Activated naive CD4-positive, alpha-beta T cell treated with anti-CD3 and anti-CD28 coated beads for 36 hours (primary cell): Measurements from ENCODE around the gene LYPLAL1. TPM values are rescaled to one million over a fixed set of nuclear protein-coding genes. Genes with fewer than 3 reads are reported as not detected.

Experiments
- CTCF ChIA-PET: fragments of 350-600 bp; sonication (Branson Sonifier 250); formaldehyde crosslinking; loops from one replicate; lab custom pipeline; 2021; ENCODE audit warnings: antibody characterized with exemption; lab: Charles Lee
- DNase-seq: peaks from one replicate; pipeline ENCODE4 v3.0.0-alpha.2; 2020
- H3K27ac Mint-ChIP-seq: one replicate; pipeline ENCODE4 v1.8.0; 2021; ENCODE audit warnings: mild to moderate bottlenecking, mixed read lengths
- H3K27me3 Mint-ChIP-seq: one replicate; pipeline ENCODE4 v1.8.0; 2021; ENCODE audit warnings: low read depth, mixed read lengths
- H3K36me3 Mint-ChIP-seq: one replicate; pipeline ENCODE4 v1.8.0; 2021; ENCODE audit warnings: low read depth, mixed read lengths
- H3K4me1 Mint-ChIP-seq: one replicate; pipeline ENCODE4 v1.8.0; 2021; ENCODE audit warnings: low read depth, mixed read lengths
- H3K4me3 Mint-ChIP-seq: one replicate; pipeline ENCODE4 v1.8.0; 2021; ENCODE audit warnings: mild to moderate bottlenecking, moderate library complexity, mixed read lengths
- H3K9me3 Mint-ChIP-seq: one replicate; pipeline ENCODE4 v1.8.0; 2021; ENCODE audit warnings: mixed read lengths
- intact Hi-C: fragments of 100-400 bp; cut with micrococcal nuclease; formaldehyde crosslinking; loops from one replicate; pipeline ENCODE4 v1.15.1; 2023
- total RNA-seq, 2 experiments: library from RNA; stranded (reverse); gene quantifications; one replicate each; pipeline ENCODE4 v1.2.3, GENCODE V29; 2021

The LYPLAL1 gene
- total RNA-seq, 2 experiments from 2014 or later = 19.9 to 21.8 TPM

DNA sequence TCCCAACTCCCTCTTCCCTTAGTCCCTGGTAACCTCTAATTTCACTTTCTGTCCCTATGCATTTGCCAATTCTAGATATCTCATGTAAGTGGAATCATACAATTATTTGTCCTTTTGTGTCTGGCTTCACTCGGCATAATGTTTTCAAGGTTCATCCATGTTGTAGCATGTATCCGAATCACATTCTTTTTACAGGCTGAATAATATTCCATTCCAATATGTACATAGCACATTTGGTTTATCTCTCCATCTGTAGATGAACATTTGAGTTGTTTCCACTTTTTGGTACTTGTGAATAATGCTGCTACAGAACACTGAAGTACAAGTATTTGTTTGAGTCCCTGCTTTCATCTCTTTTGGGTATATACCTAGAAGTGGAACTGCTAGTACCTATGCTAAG lies 857 bp upstream of the LYPLAL1 start:
- Mint-ChIP-seq H3K4me3 (peak overlapping the region; percentile 99), H3K36me3 (peaks cover 13% of the 10 kb centered on the region), H3K9me3 (no peaks in the 10 kb centered on the region), H3K27me3 (no peaks in the 10 kb centered on the region), H3K4me1 (peaks cover 47% of the 10 kb centered on the region), H3K27ac (no peak overlapping the region)
- CTCF ChIA-PET = no interaction called here
- DNase-seq = no peak
- intact Hi-C loops = loop anchor here (1.0 to 10.0 kb wide), 6 partner anchors 106 to 1548 kb away; partner anchors contain the start of genes BPNT1 and EPRS1

DNA sequence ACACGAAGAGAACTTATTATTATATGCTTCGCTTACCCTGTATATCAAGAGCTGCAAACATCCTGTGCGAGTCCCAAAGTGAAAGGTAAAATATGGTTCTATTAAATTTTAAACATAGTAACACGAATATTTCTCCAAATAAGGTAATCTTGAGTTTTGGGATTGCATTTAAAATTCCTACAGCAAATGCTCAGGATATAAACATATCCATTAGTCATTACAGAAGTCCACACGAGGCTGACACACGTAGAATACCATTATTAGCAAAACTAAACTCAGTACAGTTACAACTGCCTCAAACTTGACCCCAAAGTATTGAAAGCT lies 282 bp upstream of the LYPLAL1 start:
- H3K9me3 Mint-ChIP-seq = no peaks in the 10 kb centered on the region
- no peaks in the 10 kb centered on the region for H3K27me3 Mint-ChIP-seq
- DNase-seq = no peak
- intact Hi-C loops = loop anchor here (1.0 to 10.0 kb wide), 6 partner anchors 106 to 1549 kb away; partner anchors contain the start of genes BPNT1 and EPRS1
- peak overlapping the region; percentile 99 for H3K4me3 Mint-ChIP-seq
- peak overlapping the region; percentile 96 for H3K27ac Mint-ChIP-seq
- peaks cover 48% of the 10 kb centered on the region for H3K4me1 Mint-ChIP-seq
- CTCF ChIA-PET = interaction anchor here (1.6 kb wide), 2 partner anchors 14 to 15 kb away, joined by 3 to 6 read pairs; no protein-coding TSS in a partner anchor
- peaks cover 14% of the 10 kb centered on the region for H3K36me3 Mint-ChIP-seq

DNA sequence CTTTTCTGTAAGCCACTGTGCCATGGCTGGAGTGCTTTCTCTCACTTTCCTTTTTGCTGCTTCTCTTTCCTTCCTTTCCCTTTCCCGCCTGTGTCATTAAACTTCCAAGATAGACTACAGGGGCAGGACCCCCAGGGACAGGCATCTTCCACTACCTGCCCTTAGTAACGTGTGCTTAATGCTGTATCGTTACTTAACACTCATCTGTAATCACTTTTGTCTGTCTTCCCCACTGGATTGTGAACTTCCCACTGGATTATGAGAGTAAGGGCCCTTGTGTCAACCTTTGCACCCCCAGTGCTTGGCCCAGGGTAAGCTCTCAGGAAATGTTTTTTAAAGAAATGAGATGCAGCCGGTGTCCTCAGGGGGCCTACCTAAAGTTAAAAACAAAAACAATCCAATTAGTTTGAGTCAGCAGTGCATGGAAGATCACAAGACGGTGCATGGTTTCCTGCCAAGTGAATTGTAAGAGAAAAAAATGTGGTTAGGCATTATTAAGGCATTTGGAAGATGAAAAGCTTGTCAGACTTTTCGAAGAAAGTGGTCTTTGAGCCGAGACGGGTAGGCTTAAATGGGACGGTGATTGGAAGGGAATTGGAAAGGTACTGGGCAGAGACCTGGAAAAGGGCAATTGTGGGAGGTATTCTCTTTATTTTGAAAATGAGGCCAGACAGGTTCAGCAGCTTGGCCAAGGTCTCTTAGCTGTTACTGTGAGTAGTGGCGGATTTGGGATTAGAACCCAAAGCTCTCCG lies 958 bp downstream of the LYPLAL1 start:
- DNase-seq = peak; percentile 65
- H3K27me3 Mint-ChIP-seq = no peaks in the 10 kb centered on the region
- H3K27ac Mint-ChIP-seq = peak overlapping the region; percentile 96
- peaks cover 18% of the 10 kb centered on the region for H3K36me3 Mint-ChIP-seq
- peak overlapping the region; percentile 99 for H3K4me3 Mint-ChIP-seq
- H3K4me1 Mint-ChIP-seq = peaks cover 48% of the 10 kb centered on the region
- no peaks in the 10 kb centered on the region for H3K9me3 Mint-ChIP-seq
- CTCF ChIA-PET = interaction anchor here (1.1 to 1.6 kb wide), 3 partner anchors 13 to 17 kb away, joined by 3 to 6 read pairs (median 4); no protein-coding TSS in a partner anchor
- intact Hi-C loops = loop anchor here (1.0 to 10.0 kb wide), 8 partner anchors 15 to 1550 kb away; partner anchors contain the start of genes EPRS1, RAB3GAP2, RRP15 and TGFB2

DNA sequence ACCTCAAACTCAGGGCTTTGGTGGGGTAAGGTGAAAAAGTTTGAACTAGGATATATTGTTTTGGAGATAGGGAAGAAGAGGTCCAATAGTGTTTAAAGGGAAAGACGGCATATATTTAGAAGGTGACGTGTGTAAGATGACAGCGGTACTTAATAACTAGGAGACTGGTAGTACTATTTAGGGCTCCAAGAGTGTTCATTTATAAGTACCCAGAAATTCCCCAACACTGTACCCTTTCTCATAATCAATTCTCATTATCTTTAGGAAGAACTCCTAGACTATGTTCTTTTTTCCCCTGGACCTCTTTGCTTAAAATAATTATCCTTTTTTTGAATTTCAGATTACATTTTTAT lies 1.5 kb downstream of the LYPLAL1 start:
- Mint-ChIP-seq H3K9me3 (no peaks in the 10 kb centered on the region), H3K4me3 (peak overlapping the region; percentile 99), H3K27me3 (no peaks in the 10 kb centered on the region), H3K27ac (no peak overlapping the region), H3K4me1 (peaks cover 48% of the 10 kb centered on the region), H3K36me3 (peaks cover 22% of the 10 kb centered on the region)
- CTCF ChIA-PET = interaction anchor here (1.1 to 1.6 kb wide), 2 partner anchors 13 to 16 kb away, joined by 4 to 6 read pairs; no protein-coding TSS in a partner anchor
- intact Hi-C loops = loop anchor here (2.0 to 10.0 kb wide), 4 partner anchors 800 to 1550 kb away; partner anchors contain the start of genes RAB3GAP2 and TGFB2
- no peak for DNase-seq

DNA sequence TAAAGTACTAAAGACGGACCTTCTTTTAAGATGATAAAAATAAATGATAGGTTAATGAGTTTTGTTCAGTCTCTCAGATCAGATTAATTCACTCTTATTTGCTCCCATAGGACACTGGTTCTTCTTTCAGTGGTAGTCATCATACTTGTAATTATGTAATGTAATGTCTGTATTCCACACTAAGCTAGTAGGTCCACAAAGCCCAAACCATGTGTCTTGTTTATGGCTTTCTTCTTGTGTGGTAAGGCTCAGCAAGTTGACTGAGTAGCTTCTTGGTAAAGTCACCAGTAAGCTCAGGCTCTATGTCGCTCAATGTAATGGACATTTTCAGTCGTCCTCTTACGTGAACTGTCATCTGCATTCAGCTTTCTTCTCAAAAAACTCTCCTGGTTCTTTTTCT lies 2.5 kb downstream of the LYPLAL1 start:
- Mint-ChIP-seq H3K4me3 (no peak overlapping the region), H3K27me3 (no peaks in the 10 kb centered on the region), H3K4me1 (peaks cover 44% of the 10 kb centered on the region), H3K27ac (no peak overlapping the region), H3K36me3 (peaks cover 24% of the 10 kb centered on the region), H3K9me3 (no peaks in the 10 kb centered on the region)
- DNase-seq = no peak
- intact Hi-C loops = loop anchor here (10.0 kb wide), 2 partner anchors 801 to 1551 kb away; no protein-coding TSS in a partner anchor
- CTCF ChIA-PET = interaction anchor here (1.0 to 2.2 kb wide), 3 partner anchors 11 to 26 kb away, joined by 3 to 10 read pairs (median 3); no protein-coding TSS in a partner anchor

DNA sequence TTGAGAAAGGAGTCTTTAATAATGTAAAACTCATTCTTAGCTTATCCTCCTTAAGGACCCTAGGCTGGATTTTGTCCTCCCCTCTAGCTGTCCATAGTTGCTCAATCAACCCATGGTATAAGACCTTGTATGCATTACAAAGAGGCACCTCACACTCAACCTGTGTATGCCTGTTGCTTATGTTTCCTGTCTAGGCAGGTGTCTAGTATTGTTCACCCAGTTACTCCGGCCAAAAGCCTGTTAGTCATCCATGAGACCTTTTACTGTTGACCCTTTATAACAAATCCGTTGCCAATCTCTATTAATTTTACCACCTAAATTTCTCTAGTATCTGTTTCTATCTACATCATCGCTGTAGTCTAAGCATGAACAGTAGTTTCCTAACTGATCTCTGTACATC lies 3.7 kb downstream of the LYPLAL1 start:
- Mint-ChIP-seq H3K4me3 (no peak overlapping the region), H3K36me3 (peaks cover 32% of the 10 kb centered on the region), H3K27ac (no peak overlapping the region), H3K4me1 (peaks cover 42% of the 10 kb centered on the region), H3K9me3 (no peaks in the 10 kb centered on the region), H3K27me3 (no peaks in the 10 kb centered on the region)
- intact Hi-C loops = loop anchor here (10.0 kb wide), 2 partner anchors 803 to 1553 kb away; no protein-coding TSS in a partner anchor
- CTCF ChIA-PET = interaction anchor here (2.2 kb wide), 1 partner anchor 11 kb away, joined by 10 read pairs; no protein-coding TSS in a partner anchor
- DNase-seq = no peak

- Mint-ChIP-seq H3K27me3 (no peaks in the 10 kb centered on the region), H3K27ac (no peak overlapping the region), H3K4me3 (no peak overlapping the region), H3K9me3 (no peaks in the 10 kb centered on the region), H3K4me1 (peaks cover 43% of the 10 kb centered on the region), H3K36me3 (peaks cover 36% of the 10 kb centered on the region)
- DNase-seq = no peak
- intact Hi-C loops = loop anchor here (10.0 kb wide), 2 partner anchors 803 to 1553 kb away; no protein-coding TSS in a partner anchor
- CTCF ChIA-PET = no interaction called here
These were observed 4.3 kb downstream of the LYPLAL1 start for GRCh38 chr1:219177940-219178339.

DNA sequence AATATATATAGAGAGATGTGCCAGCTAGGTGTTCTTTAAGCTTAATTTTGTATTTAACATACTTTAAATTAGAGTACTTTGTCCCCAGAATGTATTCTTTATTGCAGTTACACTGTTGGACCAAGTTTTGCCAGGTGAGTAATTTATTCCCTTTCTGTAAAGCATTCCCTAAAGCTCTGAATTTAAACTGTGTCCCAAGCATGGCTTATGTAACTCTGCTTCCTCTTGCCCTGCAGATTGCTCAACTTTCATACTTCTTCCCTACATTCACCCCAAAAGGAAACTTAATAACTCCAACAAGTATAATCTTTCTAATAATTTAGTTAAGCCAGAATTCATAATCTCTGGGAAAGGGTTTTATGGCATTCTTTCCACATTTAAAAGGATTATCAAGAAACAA lies 5.6 kb downstream of the LYPLAL1 start:
- CTCF ChIA-PET = no interaction called here
- H3K4me1 Mint-ChIP-seq = peaks cover 48% of the 10 kb centered on the region
- no peak overlapping the region for H3K27ac Mint-ChIP-seq
- H3K27me3 Mint-ChIP-seq = no peaks in the 10 kb centered on the region
- peaks cover 37% of the 10 kb centered on the region for H3K36me3 Mint-ChIP-seq
- H3K4me3 Mint-ChIP-seq = no peak overlapping the region
- no peak for DNase-seq
- intact Hi-C loops = loop anchor here (10.0 kb wide), 2 partner anchors 804 to 1554 kb away; no protein-coding TSS in a partner anchor
- H3K9me3 Mint-ChIP-seq = no peaks in the 10 kb centered on the region

DNA sequence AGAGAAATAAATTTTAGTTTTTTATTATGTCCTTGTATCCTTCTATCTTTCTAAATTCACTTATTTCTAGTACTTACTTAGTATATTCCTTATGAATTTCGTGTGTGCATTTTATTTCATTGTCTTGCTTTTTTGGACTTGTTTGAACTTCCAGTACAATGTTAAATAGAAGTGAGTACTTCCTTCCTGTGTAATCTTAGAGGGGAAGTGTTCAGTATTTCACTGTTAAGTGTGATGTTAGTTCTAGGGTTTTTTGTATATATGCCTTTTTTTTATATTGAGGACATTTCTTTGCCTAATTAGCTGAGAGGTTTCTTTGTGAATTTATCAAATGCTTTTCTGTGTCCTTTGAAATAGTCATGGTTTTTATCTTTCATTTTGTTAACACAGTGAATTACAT lies 10.7 kb downstream of the LYPLAL1 start:
- H3K36me3 Mint-ChIP-seq = peaks cover 31% of the 10 kb centered on the region
- H3K9me3 Mint-ChIP-seq = no peaks in the 10 kb centered on the region
- no peak for DNase-seq
- H3K27me3 Mint-ChIP-seq = no peaks in the 10 kb centered on the region
- intact Hi-C loops = no loop called here
- peaks cover 42% of the 10 kb centered on the region for H3K4me1 Mint-ChIP-seq
- CTCF ChIA-PET = no interaction called here
- H3K4me3 Mint-ChIP-seq = no peak overlapping the region
- no peak overlapping the region for H3K27ac Mint-ChIP-seq

DNA sequence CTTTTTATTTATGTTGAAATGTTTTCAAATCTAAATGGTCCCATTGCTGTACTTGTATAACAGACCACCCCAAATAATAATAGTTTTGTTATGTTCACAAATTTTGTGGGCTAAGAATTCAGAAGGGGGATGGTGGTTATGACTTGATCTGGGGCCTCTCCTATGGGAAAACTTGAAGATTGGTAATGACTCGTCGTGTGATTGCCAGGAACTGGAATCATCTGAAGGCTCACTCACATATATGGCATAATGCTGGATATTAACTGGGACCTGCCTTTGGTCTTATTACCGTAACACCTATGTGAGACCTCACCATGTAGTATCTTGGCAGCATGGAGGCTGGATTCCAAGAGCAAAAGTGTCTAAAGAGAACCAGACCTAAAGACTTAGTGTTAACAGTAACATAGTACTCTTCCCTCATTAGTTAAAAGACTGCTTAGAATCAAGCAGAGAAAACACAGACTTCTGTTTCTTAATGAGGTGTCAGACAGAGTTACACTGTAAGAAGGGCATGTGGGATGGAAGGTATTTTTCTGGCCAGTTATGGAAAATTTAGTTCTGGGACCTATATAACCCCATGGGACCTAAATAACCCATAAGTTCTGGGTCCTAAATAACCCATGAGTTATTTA lies 11.9 kb downstream of the LYPLAL1 start:
- H3K4me3 Mint-ChIP-seq = no peak overlapping the region
- intact Hi-C loops = loop anchor here (5.0 kb wide), 3 partner anchors 898 to 1703 kb away; partner anchors contain the start of genes IARS2 and RRP15
- CTCF ChIA-PET = no interaction called here

DNA sequence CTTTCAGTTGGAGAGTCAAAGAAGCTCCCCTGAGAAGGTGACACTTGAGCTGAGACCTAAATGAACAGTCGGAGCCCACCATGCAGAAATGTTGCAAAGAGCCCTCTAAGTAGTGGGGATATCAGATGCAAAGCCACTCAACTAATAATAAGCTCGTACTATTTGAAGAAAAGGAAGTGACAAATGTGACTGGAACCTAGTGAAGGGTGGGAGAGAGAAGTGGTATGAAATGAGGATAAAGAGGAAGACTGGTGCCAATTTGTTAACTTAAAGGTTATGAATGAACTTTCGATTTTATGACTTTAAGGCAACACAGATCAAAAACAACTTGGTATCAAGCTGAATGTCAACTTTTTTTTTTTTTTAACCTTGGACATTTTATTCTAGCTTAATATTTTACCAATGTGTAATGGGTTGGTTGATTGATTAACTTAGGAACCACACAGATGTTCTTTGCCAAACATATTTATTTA lies 14.7 kb downstream of the LYPLAL1 start:
- Mint-ChIP-seq H3K4me1 (peaks cover 38% of the 10 kb centered on the region), H3K4me3 (no peak overlapping the region)

More for the DNA sequence above, 11.9 kb downstream of the LYPLAL1 start:
- Mint-ChIP-seq H3K9me3 (no peaks in the 10 kb centered on the region), H3K27ac (no peak overlapping the region), H3K36me3 (peaks cover 26% of the 10 kb centered on the region), H3K4me1 (peaks cover 48% of the 10 kb centered on the region), H3K27me3 (no peaks in the 10 kb centered on the region)
- no peak for DNase-seq

More for the DNA sequence above, 14.7 kb downstream of the LYPLAL1 start:
- DNase-seq = no peak
- peaks cover 15% of the 10 kb centered on the region for H3K36me3 Mint-ChIP-seq
- H3K27ac Mint-ChIP-seq = peak overlapping the region; percentile 21
- H3K27me3 Mint-ChIP-seq = no peaks in the 10 kb centered on the region
- intact Hi-C loops = loop anchor here (5.0 kb wide), 3 partner anchors 901 to 1706 kb away; partner anchors contain the start of genes IARS2 and RRP15
- CTCF ChIA-PET = interaction anchor here (1.4 to 2.5 kb wide), 2 partner anchors 12 to 14 kb away, joined by 6 to 10 read pairs; partner anchors contain the start of gene LYPLAL1
- H3K9me3 Mint-ChIP-seq = no peaks in the 10 kb centered on the region
